ENCODE data around the gene PAAF1.
A peak's percentile ranks its signal among the peaks of the same experiment; 100 is the strongest.
"Not testable (repeated sequence)": the region's sequence is repeated elsewhere in the genome, so short reads cannot be mapped to it uniquely, and the experiment has no call there.

PAAF1 gene

DNA sequence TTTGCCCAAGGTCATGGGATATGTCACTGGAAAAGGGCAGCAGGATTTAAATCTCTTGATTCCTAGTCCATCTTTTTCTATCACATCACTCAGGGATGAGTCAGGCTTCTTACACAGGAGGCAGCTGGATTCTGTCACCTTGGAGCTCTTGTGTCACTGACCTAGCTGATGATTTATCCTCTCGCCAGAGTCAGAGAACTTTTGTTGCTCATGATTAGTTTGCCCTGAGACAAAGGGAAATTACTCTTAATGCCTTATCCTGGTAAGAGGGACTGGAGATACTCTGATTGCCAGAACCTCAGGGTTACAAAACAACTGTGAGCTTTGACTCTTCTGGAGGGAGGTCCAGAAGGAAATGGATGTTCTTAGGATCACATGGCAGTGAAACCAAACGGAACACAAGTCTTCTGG lies 10.2 kb upstream of the PAAF1 start:
- TF ChIP-seq YY1 (IDR thresholded peaks at IDR 0.05; ENCODE audit: insufficient read depth, insufficient read length) = no peak
- TF ChIP-seq SUZ12 (IDR thresholded peaks at IDR 0.05; ENCODE audit: extremely low read depth, insufficient read depth, insufficient read length) = no peak
- TF ChIP-seq ZNF274 (IDR thresholded peaks at IDR 0.05; ENCODE audit: low read depth, low read length) = no peak
- H3K27me3 ChIP-seq (ENCODE audit: insufficient read depth, insufficient read length) = no peaks in the 10 kb centered on the region
- no peaks in the 10 kb centered on the region for H3K4me1 ChIP-seq (ENCODE audit: insufficient read depth, insufficient read length)
- H3K9me3 ChIP-seq (ENCODE audit: insufficient read depth, low read length) = no peaks in the 10 kb centered on the region
- H3K36me3 ChIP-seq (ENCODE audit: insufficient read depth, insufficient read length, low read length) = peaks cover 27% of the 10 kb centered on the region
- no peak overlapping the region for H3K4me3 ChIP-seq (ENCODE audit: insufficient read length, low read depth)
- H3K9ac ChIP-seq (ENCODE audit: insufficient read length, low read depth) = no peak overlapping the region
- no peak for DNase-seq (ENCODE audit: low read depth, low spot score)

DNA sequence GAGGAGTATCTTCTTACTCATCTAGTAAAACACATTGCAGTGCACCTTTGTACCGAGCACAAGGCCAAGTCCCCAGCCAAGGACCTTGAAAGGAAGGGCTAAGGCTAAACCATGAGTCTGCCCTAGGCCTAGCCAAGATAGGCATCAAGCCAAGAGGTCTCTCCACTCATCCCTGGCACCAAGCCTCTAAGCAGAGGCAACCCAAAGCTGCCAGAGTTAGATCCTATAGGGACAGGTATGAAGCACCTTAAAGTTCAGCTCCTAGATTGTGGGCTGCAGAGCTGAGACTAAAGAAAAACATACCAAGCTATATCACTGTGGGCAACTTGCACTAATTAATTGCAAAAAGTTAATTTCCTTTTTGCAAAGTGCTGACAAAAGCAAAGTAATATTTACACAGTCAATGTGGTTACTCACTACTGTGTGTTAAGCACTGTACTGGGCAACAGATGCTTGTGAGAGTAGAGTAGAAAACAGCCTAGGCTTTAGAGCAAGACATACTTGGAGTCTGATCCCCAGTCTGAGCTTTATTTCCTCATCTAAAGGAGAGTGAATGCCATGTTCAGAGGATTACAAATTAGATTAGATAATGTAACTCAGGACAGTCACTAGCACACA lies 7.4 kb upstream of the PAAF1 start:
- no peak for DNase-seq (ENCODE audit: low read depth, low spot score)
- Histone ChIP-seq H3K4me1 (ENCODE audit: insufficient read depth, insufficient read length) (no peaks in the 10 kb centered on the region), H3K27me3 (ENCODE audit: insufficient read depth, insufficient read length) (no peaks in the 10 kb centered on the region), H3K9me3 (ENCODE audit: insufficient read depth, low read length) (no peaks in the 10 kb centered on the region), H3K36me3 (ENCODE audit: insufficient read depth, insufficient read length, low read length) (peaks cover 48% of the 10 kb centered on the region), H3K9ac (ENCODE audit: insufficient read length, low read depth) (no peak overlapping the region), H3K4me3 (ENCODE audit: insufficient read length, low read depth) (no peak overlapping the region)
- TF ChIP-seq ZNF274 (IDR thresholded peaks at IDR 0.05; ENCODE audit: low read depth, low read length) = no peak
- TF ChIP-seq YY1 (IDR thresholded peaks at IDR 0.05; ENCODE audit: insufficient read depth, insufficient read length) = no peak
- no peak for TF ChIP-seq SUZ12 (IDR thresholded peaks at IDR 0.05; ENCODE audit: extremely low read depth, insufficient read depth, insufficient read length)

DNA sequence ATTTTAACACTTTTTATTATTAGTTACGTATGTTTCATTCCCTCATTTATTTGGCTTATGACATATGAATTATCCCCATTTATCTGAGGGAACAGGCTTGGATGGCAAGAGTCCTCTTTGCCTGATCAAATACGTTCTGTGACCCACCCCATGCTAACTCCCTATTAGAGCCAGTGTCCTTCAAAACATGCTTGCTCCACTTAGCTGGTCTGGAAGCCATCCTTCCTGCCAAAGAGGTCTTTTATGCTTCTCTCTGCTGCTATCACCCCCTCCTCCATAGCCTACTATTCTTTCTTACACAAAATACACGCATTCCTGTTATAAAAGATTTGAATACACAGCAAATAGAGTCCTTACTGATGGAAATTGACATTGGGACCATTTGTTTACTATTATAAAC lies 6.5 kb upstream of the PAAF1 start:
- no peak for TF ChIP-seq YY1 (IDR thresholded peaks at IDR 0.05; ENCODE audit: insufficient read depth, insufficient read length)
- TF ChIP-seq SUZ12 (IDR thresholded peaks at IDR 0.05; ENCODE audit: extremely low read depth, insufficient read depth, insufficient read length) = no peak
- Histone ChIP-seq H3K4me1 (ENCODE audit: insufficient read depth, insufficient read length) (no peaks in the 10 kb centered on the region), H3K4me3 (ENCODE audit: insufficient read length, low read depth) (no peak overlapping the region), H3K36me3 (ENCODE audit: insufficient read depth, insufficient read length, low read length) (peaks cover 54% of the 10 kb centered on the region), H3K9me3 (ENCODE audit: insufficient read depth, low read length) (no peaks in the 10 kb centered on the region), H3K9ac (ENCODE audit: insufficient read length, low read depth) (no peak overlapping the region), H3K27me3 (ENCODE audit: insufficient read depth, insufficient read length) (no peaks in the 10 kb centered on the region)
- no peak for DNase-seq (ENCODE audit: low read depth, low spot score)

DNA sequence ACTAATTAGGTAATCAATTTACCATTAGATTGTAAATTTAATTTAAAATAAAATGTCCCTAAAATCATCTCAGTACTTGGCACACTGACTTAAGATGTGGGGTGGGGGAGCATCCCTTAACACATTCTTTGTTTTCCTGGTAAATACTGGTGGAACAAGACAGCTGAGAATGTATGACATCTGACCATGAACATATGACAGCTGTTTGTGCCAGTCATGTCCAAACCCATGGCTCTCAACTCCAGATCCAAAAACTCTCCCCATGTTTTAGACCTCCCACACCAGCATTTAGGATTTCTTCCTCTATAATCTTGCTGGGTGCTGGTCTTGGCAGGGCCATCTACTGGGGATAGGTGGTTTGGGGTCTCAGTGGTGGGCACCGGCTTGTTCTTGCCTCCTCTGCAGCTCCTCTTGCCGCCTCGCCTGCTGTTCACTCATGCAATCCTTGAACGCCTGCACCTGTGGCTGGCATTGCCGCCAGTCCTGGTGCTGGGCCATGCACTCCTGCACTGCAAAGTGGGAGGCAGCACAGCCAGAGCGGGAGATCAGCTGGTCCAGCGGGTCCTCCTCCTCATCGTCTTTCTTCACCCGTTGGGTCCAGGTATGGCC lies 3.9 kb upstream of the PAAF1 start:
- Histone ChIP-seq H3K36me3 (ENCODE audit: insufficient read depth, insufficient read length, low read length) (peaks cover 61% of the 10 kb centered on the region), H3K4me3 (ENCODE audit: insufficient read length, low read depth) (no peak overlapping the region), H3K4me1 (ENCODE audit: insufficient read depth, insufficient read length) (no peaks in the 10 kb centered on the region), H3K27me3 (ENCODE audit: insufficient read depth, insufficient read length) (no peaks in the 10 kb centered on the region), H3K9me3 (ENCODE audit: insufficient read depth, low read length) (no peaks in the 10 kb centered on the region), H3K9ac (ENCODE audit: insufficient read length, low read depth) (no peak overlapping the region)
- TF ChIP-seq ZNF274 (IDR thresholded peaks at IDR 0.05; ENCODE audit: low read depth, low read length) (no peak), SUZ12 (IDR thresholded peaks at IDR 0.05; ENCODE audit: extremely low read depth, insufficient read depth, insufficient read length) (no peak), YY1 (IDR thresholded peaks at IDR 0.05; ENCODE audit: insufficient read depth, insufficient read length) (no peak)
- DNase-seq (ENCODE audit: low read depth, low spot score) = no peak

DNA sequence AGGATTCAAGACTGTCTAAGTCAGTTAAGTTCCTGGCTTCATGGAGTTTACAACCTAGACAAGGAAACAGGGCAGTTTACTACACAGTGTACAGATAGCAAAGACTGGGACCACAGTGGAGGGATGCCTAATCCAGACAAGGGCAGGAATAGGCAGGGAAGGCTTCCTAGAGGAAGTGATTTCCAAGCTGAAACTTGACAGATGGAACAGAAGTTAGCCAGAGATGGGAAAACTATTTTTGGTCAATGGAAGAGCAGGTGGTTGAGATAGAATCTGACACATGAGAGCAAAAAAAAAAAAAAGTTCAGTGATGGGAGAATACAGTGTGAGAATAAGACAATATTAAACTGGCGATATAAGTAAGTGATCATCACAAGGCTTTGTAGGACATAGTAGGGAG lies 1.4 kb upstream of the PAAF1 start:
- Histone ChIP-seq H3K4me1 (ENCODE audit: insufficient read depth, insufficient read length) (no peaks in the 10 kb centered on the region), H3K27me3 (ENCODE audit: insufficient read depth, insufficient read length) (no peaks in the 10 kb centered on the region), H3K4me3 (ENCODE audit: insufficient read length, low read depth) (peak overlapping the region; percentile 71), H3K9ac (ENCODE audit: insufficient read length, low read depth) (peak overlapping the region; percentile 97), H3K9me3 (ENCODE audit: insufficient read depth, low read length) (peaks cover 5% of the 10 kb centered on the region; the same call in 1 of the 2 replicates), H3K36me3 (ENCODE audit: insufficient read depth, insufficient read length, low read length) (peaks cover 59% of the 10 kb centered on the region)
- no peak for DNase-seq (ENCODE audit: low read depth, low spot score)
- TF ChIP-seq ZNF274 (IDR thresholded peaks at IDR 0.05; ENCODE audit: low read depth, low read length) = no peak
- no peak for TF ChIP-seq YY1 (IDR thresholded peaks at IDR 0.05; ENCODE audit: insufficient read depth, insufficient read length)
- no peak for TF ChIP-seq SUZ12 (IDR thresholded peaks at IDR 0.05; ENCODE audit: extremely low read depth, insufficient read depth, insufficient read length)

GRCh38 chr11:73875840-73876239 lies 959 bp upstream of the PAAF1 start:
- Histone ChIP-seq H3K4me3 (ENCODE audit: insufficient read length, low read depth) (peak overlapping the region; percentile 71), H3K9ac (ENCODE audit: insufficient read length, low read depth) (peak overlapping the region; percentile 97), H3K9me3 (ENCODE audit: insufficient read depth, low read length) (peaks cover 5% of the 10 kb centered on the region; the same call in 1 of the 2 replicates), H3K27me3 (ENCODE audit: insufficient read depth, insufficient read length) (no peaks in the 10 kb centered on the region), H3K36me3 (ENCODE audit: insufficient read depth, insufficient read length, low read length) (peaks cover 55% of the 10 kb centered on the region), H3K4me1 (ENCODE audit: insufficient read depth, insufficient read length) (no peaks in the 10 kb centered on the region)
- TF ChIP-seq SUZ12 (IDR thresholded peaks at IDR 0.05; ENCODE audit: extremely low read depth, insufficient read depth, insufficient read length) (no peak), ZNF274 (IDR thresholded peaks at IDR 0.05; ENCODE audit: low read depth, low read length) (no peak), YY1 (IDR thresholded peaks at IDR 0.05; ENCODE audit: insufficient read depth, insufficient read length) (no peak)
- no peak for DNase-seq (ENCODE audit: low read depth, low spot score)

DNA sequence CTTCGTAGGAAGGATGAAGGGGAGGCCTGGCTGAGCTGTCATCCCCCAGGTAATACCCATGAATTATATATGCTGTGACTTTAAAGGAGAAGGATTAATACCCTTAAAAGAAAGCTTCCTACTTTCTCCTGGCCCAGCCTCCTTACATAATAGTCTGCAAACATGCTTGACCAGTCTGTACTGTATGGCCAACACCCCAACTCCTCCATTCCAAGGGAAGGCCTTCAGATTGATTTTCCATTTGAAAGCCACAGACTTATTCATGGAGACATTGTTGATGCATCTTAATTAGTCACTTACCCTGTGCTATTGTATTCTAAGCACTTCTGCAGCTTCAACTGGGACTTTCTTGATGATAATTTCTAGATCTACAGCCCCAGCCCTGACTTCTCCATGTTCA lies 2.0 kb downstream of the PAAF1 start:
- TF ChIP-seq ZNF274 (IDR thresholded peaks at IDR 0.05; ENCODE audit: low read depth, low read length) (no peak), SUZ12 (IDR thresholded peaks at IDR 0.05; ENCODE audit: extremely low read depth, insufficient read depth, insufficient read length) (no peak), YY1 (IDR thresholded peaks at IDR 0.05; ENCODE audit: insufficient read depth, insufficient read length) (no peak)
- no peaks in the 10 kb centered on the region for H3K27me3 ChIP-seq (ENCODE audit: insufficient read depth, insufficient read length)
- no peak overlapping the region for H3K4me3 ChIP-seq (ENCODE audit: insufficient read length, low read depth)
- peaks cover 5% of the 10 kb centered on the region; the same call in 1 of the 2 replicates for H3K9me3 ChIP-seq (ENCODE audit: insufficient read depth, low read length)
- no peaks in the 10 kb centered on the region for H3K4me1 ChIP-seq (ENCODE audit: insufficient read depth, insufficient read length)
- DNase-seq (ENCODE audit: low read depth, low spot score) = no peak
- peaks cover 28% of the 10 kb centered on the region for H3K36me3 ChIP-seq (ENCODE audit: insufficient read depth, insufficient read length, low read length)
- H3K9ac ChIP-seq (ENCODE audit: insufficient read length, low read depth) = no peak overlapping the region

- DNase-seq (ENCODE audit: low read depth, low spot score) = peak; percentile 49
- not testable (repeated sequence) for H3K27me3 ChIP-seq (ENCODE audit: insufficient read depth, insufficient read length); H3K9ac ChIP-seq (ENCODE audit: insufficient read length, low read depth); H3K4me1 ChIP-seq (ENCODE audit: insufficient read depth, insufficient read length); H3K4me3 ChIP-seq (ENCODE audit: insufficient read length, low read depth); H3K9me3 ChIP-seq (ENCODE audit: insufficient read depth, low read length)
- H3K36me3 ChIP-seq (ENCODE audit: insufficient read depth, insufficient read length, low read length) = peaks cover 18% of the 10 kb centered on the region
Measured at GRCh38 chr11:73880449-73880848, 3.6 kb downstream of the PAAF1 start.
